Stimulated activated CD8-positive, alpha-beta memory T cell treated with anti-CD3 and anti-CD28 coated beads, Interleukin-15, amount 100 ng/mL, for 48 hours (primary cell): ENCODE data around the gene SPDYE2B.
"Not testable (repeated sequence)": the region's sequence is repeated elsewhere in the genome, so short reads cannot be mapped to it uniquely, and the experiment has no call there.

Experiments used
- DNase-seq, 2 donors: peaks; one replicate each; pipeline ENCODE4 v3.0.0-alpha.2; 2020; ENCODE audit warnings: low read depth in 2 of 2

Gene SPDYE2B

DNA sequence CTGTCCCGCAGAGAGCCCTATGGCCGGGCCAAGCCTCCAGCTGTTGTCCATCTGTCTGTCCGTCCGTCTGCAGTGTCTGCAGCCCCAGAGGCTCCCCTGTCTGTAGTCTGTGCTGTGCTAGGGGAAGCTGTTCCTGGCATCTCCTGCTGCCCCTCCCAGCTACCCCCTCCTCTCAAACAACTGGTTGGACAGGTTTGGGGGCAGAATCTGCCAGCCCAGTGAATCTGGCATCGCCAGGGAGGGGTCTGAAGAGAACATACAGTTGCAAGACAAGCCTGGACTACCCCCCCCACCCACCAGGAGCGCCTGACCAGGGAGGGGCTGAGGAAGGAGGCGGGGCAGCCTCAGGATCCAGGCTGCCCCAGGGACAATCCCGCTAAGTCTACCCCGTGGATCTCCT, 7.4 kb upstream of the SPDYE2B start, which contains the start of gene UPK3BL1:
TSS of gene UPK3BL1 (minus strand) at position 101 of the 400 bp plus-strand sequence. CDS start at position 51, 50 bp downstream.
- DNase-seq, result not testable (repeated sequence)

DNA sequence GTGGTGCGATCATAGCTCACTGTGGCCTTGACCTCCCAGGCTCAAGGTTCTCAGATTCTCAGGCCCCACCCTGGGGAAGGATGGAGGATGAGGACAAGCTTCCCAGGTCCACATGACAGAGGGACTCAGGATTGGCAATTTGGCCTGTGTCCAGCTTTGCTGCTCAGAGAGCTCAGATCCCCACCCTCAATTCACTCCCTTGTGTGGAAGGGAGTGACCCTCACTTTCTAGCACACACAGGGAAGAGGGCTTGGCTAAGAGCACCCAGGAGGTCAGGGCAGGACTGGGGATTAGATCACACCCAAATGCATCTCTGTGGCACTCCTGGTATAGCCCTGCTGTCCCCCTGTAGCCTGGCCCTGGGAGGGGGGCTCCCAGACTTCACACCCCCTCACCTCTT, 6.7 kb upstream of the SPDYE2B start:
- DNase-seq, result not testable (repeated sequence)

DNA sequence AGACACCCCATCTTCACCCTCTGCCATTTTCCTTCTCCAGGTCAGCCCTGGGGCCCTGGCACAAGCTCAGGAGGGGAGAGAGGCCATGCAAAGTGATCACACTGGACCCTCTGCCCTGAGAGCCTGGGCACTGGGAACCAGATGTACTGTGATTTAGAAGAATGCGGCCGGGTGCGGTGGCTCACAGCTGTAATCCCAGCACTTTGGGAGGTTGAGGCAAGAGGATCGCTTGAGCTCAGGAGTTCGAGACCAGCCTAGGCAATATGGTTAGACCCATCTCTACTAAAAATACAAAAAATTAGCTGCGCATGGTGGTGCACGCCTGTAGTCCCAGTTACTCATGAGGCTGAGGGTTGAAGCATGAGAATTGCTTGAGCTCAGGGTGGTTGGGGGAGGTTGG, 2.3 kb upstream of the SPDYE2B start:
- DNase-seq, result not testable (repeated sequence)

DNA sequence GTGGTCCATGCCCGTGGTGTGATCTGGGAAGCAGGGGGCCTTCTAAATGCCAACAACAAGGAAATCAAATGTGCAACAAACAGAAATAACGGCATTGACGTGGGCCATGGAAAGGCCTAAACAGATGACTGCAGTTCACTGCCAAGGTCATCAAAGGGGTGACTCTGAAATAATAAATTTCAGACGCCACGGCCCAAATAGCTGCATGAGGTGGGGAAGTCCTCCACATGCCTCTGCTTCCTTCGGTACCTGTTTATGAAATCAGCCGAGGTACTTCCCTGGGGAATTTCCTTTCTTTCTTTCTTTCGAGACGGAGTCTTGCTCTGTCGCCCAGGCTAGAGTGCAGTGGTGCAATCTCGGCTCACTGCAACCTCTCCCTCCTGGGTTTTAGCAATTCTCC, 14.6 kb downstream of the SPDYE2B start:
- DNase-seq, result not testable (repeated sequence)

DNA sequence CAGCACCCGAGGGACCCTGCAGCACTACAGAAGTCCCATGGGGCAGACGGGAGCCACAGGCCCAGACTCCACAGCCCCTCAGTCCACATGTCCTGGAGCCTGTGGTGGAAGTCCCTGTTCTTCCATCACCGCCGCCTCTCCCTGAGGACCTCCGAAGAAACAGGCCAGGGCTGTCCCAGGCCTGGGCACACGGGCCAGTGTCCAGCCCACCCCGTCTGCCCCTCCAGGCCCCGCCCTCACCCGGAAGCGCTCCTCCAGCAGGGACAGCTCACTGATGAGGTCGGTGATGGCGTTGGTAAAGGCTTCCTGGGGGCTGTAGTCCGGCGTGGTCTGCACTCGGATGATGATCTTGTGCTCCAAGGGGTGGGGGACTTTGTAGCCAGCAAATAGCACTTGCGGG, 16.7 kb downstream of the SPDYE2B start:
- DNase-seq, result not testable (repeated sequence)

DNA sequence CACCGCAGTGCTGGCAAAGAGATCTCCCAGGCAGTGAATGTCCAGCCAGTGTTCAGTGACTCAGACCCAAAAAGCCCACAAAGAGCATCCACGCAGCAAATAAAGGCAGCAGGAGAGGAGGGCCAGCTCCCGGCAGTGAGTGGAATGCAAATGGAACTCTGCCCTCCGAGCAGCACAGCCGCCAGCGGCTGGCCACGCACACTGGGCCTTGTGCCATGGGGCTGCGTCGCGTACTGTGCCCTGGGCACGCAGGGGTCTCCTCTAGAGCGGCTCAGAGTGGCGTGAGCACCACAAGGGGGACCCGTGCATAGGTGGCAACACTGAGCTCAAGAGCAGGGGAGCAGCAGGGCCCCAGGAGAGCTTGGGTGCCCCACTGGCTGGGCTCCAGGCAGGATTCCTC, 17.4 kb downstream of the SPDYE2B start:
- DNase-seq, result not testable (repeated sequence)

DNA sequence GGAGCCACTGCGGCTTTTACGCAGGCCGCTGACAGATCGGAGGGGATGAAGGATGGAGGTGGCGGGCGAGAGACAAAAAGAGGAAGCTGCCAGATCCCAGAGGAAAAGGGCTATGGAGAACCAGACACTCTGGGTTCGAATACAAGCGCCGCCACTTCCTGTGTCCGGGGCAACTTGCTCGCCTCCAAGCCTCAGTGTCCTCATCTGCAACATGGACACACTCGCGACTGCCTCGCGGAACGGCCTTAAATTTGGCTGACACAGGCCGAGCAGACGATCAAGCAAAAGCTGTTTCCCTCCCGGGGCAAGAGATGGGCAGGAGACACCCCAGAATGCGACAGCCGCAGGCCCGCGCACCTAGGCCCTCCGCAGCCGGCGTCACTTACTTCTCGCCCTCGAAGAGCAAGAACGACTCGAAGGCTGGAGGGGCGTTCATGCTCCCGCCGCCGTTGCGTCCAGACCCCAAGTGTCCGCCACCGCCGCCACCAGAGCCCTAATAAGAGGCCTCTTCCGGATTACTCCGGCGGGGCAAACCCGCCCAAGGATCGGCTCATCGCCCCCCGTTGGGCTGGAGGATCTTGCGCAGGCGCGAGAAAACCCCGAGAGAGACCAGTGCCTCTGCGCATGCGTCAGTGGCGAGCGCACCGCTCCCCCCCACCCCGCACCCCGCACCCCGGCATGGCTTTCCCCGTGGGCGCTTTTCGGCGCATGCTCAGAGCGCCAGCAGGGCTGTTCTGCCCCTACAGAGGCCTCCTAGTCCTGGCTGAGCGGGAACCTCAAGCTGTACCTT, 21.2 kb downstream of the SPDYE2B start, which contains the start of gene POLR2J2:
TSS of gene POLR2J2 (minus strand) at position 498 of the 790 bp plus-strand sequence. CDS start at position 436, 62 bp downstream.
- DNase-seq, result not testable (repeated sequence)

DNA sequence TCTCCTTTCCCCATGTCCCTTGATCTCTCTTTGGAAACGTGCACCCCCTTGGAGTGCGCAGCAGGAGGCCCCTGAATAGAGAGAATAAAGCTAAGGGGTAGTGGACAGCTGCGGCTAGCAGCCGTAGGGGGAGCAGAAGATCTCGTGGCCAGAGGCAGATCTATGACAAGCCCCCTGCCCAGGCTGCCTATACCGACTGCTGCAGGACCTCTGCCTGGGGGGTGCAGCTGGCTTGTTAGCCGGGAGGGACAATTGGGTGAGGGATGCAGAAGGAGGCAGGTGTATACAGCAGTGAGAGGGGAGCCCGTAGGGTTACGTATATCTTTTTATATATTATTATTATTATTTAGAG, 21.8 kb downstream of the SPDYE2B start:
- DNase-seq, result not testable (repeated sequence)

DNA sequence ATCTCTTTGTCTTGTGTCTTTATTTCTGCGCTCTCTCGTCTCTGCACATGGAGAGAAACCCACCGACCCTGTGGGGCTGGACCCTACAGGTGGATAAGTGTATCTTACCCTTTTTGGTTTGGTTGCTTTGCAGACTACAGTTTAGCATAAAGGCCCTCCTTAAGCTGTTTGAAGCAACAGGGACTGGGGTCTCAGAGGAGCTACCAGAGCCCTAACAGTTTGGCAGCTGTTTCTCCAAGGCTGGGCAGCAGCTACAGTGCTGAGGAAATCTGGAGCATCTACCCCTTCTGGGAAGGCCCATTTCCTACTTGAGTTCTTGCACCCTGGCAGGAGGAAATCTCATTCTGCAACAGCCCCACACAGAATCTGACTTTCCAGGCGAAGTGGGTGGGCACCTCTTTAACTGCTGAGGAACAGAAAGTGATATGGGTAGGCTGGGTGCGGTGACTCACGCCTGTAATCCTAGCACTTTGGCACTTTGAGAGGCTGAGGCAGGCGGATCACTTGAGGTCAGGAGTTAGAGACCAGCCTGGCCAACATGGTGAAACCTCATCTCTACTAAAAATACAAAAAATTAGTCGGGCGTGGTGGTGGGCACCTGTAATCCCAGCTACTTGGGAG, 23.4 kb downstream of the SPDYE2B start:
- not testable (repeated sequence) for DNase-seq

DNA sequence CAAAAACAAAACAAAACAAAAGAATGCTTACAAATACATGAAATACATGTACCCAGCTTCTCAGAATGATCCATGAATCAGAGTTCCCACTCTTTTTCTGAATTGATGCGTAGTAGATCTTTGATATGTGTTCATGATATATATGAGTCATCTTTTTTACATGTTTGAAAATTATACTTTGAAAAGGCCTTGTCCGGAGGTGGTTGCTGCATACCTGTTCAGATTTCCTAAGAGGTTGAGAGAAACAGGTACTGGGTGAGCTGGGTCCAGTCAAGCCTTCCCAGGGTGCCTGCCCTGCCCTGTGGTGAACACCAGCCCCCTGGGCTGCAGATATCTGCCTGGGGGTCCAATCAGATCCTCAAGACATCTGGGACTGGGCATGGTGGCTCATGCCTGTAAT, 25.4 kb downstream of the SPDYE2B start:
- DNase-seq, result not testable (repeated sequence)

DNA sequence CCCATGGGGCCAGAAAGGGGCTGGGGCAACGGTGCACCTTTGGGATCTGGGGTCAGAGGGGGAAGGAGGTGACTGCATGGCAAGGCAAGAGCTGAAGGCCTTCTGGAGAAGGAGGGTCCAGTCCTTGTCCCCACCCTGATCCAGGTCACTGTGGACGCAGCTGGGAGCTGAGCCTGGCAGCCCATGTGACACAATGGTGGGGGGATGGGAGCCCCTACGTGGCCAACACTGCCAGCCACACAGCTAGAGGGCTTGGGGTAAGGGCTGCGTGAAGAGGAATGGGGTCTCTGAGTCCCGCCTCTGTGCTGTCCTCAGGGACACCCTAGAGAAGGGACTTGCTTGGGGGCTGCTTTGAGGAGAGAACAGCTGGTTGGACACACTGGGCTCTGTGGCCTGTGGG, 30.7 kb downstream of the SPDYE2B start:
- not testable (repeated sequence) for DNase-seq

DNA sequence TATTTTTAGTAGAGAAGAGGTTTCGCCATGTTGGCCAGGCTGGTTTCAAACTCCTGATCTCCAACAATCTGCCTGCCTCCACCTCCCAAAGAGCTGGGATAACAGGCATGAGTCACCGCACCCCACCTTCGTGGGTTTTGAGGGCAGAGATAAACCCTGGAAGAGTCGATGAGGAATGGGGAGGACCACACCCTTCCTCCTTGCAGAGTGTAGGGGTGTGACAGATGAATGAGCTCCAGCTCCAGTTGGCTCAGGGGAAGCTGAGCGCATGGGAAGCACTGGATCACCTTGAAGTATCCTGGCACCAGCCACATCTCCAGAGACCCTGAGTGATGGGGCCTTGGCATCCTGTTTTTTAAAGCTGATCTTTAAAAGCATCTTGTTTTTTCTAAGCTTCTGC, 32.4 kb downstream of the SPDYE2B start:
- not testable (repeated sequence) for DNase-seq

DNA sequence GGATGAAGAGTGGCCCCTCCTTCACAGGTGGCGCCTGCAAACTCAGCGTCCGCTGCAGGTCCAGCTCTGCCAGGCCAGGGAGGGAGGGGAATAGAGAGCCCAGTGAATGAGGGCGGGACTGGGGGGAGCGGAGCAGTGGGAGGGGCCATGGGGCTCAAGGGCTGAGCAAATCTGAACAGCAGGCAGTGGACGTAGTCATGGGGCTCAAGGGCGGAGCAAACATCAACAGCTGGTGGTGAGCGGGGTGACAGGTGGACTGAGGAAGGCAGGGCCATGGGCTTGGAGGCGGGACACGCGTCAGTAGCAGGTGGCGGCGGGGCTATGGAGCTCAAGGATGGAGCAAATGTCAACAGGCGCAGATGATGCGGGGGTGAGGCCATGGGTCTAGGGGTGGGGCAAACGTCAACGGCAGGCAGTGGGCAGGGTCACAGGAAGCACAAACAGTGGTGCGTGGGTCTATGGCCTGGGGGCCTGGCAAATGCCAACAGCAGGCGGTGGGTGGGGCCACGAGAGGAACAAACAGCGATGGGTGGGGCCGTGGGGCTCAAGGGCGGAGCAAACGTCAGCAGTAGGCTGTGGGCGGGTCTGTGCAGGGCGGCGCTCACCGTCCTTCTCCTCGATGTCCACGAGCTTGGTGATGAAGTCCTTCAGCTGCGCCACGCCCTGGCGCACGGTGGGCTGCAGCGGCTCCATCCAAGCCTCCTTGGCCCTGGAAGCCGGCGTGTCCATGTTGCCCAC, 38.3 kb downstream of the SPDYE2B start:
- not testable (repeated sequence) for DNase-seq

DNA sequence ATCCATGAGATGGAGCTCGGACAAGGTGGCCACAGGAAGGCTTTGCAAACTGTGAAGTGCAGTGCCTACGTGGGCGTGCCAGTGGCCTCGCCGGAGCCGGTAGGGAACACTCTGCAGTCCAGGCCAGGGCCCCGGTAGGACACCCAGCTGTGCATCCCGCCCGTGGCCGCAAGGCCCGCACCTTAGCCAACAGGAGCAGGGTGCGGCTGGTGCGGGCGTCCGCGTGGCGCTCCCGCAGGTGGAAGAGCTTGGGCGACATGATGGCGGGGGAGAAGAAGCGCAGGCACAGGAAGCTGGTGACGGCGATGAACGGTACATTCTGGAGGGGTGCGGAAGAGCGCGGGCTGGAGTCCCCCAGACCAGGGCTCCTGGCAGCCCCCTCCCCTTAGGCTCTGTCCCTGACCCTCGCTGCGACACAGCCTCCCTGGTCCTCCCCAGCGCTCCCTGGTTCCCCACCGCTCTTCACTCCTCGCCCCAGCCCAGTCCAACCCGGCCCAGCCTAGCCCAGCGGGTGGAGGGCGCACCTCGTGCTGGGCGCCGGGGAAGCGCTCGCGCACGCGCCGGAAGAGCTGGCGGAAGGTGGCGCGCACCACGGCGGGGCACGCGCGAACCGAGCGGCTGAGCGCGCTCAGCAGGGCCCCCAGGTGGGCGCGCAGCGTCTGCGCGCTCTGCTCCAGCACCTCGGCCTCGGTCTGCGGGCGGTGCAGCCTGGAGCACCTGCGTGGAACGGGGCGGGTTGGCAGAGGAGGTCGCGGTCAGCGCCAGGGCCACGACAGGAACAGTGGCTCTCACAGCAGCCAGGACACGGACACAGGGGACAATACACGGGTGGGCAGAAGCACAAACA, 39.5 kb downstream of the SPDYE2B start:
- not testable (repeated sequence) for DNase-seq

DNA sequence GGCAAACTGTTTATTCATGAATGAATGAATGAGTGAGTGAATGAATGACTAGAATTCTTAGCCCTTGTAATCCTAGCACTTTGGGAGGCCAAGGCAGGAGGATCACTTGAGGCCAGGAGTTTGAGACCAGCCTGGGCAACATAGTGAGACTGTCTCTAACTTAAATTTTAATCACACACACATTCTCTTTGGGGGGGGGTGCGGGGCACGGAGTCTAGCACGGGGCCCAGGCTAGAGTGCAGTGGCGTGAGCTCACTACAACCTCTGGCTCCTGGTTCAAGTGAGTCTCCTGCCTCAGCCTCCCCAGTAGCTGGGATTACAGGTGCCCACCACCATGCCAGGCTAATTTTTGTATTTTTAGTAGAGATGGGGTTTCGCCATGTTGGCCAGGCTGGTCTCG, 40.5 kb downstream of the SPDYE2B start:
- DNase-seq, result not testable (repeated sequence)

DNA sequence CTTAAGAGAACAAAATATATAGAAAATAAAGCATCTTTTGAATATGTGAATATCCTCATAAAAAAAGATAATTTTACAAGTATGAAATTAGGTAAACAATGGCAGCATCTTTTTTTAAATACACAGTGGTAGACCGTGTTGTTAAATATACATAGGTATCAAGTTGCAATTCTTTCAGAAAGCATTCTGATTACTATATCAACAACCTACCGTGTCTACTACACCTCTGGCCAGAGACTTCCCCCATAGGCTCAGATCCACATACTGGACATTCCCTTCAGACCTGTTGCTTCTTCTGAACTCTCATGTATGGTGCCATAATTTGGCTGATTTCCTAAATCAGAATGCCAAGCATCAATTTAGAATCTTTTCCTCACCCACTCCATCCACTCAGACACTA, 43.9 kb downstream of the SPDYE2B start:
- not testable (repeated sequence) for DNase-seq

DNA sequence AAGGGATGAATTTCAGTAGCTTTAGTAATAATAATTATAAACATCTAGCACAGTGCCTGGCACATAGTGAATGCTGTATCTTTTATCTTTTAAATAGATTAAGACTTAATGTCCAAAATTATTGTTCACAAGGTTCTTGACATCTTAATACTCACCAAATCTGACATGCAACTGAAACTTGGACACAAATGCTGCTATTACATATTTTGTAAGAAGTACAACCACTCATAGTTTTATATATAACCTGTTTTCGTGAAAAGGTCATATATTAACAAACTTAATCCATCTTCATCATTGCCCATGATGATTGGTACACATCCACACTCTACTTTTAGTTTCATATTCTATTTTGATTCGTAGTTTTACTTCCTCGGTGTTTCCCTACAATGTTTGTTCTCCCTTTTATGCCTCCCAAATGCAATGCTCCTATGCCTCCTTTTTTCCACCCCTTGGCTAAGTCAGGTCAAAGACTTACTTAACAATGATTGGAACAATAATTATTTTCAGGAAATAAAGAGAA, 45.0 kb downstream of the SPDYE2B start:
- DNase-seq, result not testable (repeated sequence)

DNA sequence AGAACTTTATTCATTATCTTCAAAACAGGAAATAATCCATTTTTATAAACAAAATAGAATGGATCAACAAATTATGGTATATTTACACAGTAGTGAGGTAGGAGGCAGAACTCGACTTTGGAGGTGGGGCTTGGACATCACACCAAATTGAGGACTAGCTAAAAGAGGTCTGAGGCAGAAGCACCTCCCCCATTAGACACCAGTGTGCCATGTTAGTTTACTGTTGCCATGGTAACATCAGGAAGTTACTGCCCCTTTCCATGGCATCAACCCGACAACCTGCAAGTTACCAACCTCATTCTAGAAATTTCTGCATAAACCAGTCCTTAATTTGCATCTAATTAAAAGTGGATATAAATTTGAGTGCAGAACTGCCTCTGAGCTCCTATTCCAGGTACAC, 45.9 kb downstream of the SPDYE2B start:
- not testable (repeated sequence) for DNase-seq

DNA sequence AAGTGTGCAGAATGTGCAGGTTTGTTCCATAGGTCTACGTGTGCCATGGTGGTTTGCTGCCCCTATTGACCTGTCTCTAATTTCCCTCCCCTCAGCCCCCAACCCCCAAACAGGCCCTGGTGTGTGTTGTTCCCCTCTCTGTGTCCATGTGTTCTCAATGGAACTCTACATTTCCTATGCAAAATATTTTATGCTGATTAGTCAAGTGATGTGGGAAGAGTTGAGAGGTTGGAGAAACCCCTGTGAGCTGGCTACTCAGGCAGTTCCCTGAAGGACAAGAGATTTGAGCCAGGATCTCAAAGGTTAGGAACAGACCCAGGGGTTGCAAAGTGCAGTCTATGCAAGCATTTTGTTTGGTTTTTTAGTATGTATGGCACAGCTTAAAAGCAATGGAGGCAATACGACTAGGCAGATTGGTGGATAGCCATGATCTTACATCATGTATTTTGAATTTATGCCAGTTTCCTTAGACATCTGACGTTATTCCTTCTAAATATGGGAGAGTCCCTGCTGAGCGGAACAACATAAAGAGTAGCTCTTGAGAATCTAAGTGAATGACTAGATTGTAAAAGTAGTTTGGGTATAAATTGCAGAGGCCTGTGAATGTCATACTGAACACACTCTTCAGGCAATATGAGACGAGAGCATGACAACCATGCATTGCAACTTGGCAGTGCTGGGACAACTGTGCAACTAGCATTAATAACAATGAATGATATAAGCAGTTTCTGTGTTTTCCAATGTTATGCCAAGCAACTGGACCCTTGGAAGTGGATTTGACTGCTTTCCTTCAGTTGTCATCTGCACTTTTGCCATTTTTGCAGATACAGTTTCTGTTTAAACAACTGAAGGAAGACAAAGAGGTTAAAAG, 47.8 kb downstream of the SPDYE2B start:
- DNase-seq, result not testable (repeated sequence)
